AG04450 (cell line): ENCODE results near the gene TMEM151B. TPM values are rescaled to one million over a fixed set of nuclear protein-coding genes. Genes with fewer than 3 reads are reported as not detected.
"Not testable (repeated sequence)": the region's sequence is repeated elsewhere in the genome, so short reads cannot be mapped to it uniquely, and the experiment has no call there.

Source experiments
- CTCF ChIA-PET: fragments of 300-600, 350-600 bp; formaldehyde crosslinking; extraction: SDS; loops from one replicate; lab custom pipeline; 2022; ENCODE audit warnings: antibody characterized with exemption, inconsistent platforms; lab: Charles Lee
- POLR2A ChIA-PET: fragments of 350-600 bp; formaldehyde crosslinking; extraction: SDS; loops from one replicate; lab custom pipeline; 2021; ENCODE audit warnings: antibody characterized with exemption, inconsistent platforms; lab: Yijun Ruan, JAX
- DNase-seq: peaks from one replicate; pipeline ENCODE4 v3.0.0-alpha.2; 2011; ENCODE audit warnings: low read depth, low spot score
- H3K27ac ChIP-seq: one replicate; pipeline ENCODE4 v1.5.1; 2012; ENCODE audit warnings: low read depth, low read length, control low read depth
- H3K27me3 ChIP-seq: one replicate; pipeline ENCODE4 v1.6.0; 2012; ENCODE audit warnings: low read length; ENCODE audit not compliant: control insufficient read depth, insufficient read depth
- H3K4me3 ChIP-seq: 2 replicates; pipeline ENCODE4 v1.5.1; 2011; ENCODE audit warnings: mild to moderate bottlenecking, low read depth, low read length, control low read depth
- H3K9me3 ChIP-seq: 2 replicates; pipeline ENCODE4 v1.5.1; 2012; ENCODE audit warnings: low read length; ENCODE audit not compliant: control insufficient read depth, insufficient read depth
- polyA plus RNA-seq: library from polyadenylated mRNA; depleted of rRNA; stranded (reverse); fragments of >200 nt; gene quantifications from 2 replicates; pipeline ENCODE4 v1.2.3, GENCODE V29; 2011
- TF ChIP-seq, protein P1 (sequence below): IDR thresholded peaks from 2 replicates; pipeline ENCODE4 v1.5.1; 2011; ENCODE audit warnings: low read depth, low read length, control low read depth, inconsistent platforms

The TMEM151B gene
- polyA plus RNA-seq, 1 experiment, result not detected

DNA sequence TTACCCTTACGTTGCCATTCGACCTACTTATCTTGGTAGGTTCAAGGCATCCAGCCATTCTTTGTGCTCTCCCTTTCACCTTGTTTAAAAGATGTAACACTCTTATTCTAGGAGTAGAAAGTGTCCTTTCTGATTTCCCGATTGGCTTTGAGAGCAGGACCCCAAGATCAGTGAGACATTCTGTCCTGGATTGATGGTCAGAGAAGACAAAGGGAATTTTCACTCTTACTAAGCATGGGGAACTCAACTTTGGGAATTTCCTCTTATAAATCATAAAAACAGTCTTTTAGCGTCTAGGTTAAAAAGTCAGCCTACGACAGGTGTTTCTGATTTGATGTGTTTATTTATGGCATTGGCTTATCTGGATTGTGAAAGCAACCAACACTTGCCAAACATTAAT is 45.7 kb downstream of the TMEM151B start:
- H3K9me3 ChIP-seq, result no peaks in the 10 kb centered on the region
- DNase-seq, result no peak
- POLR2A ChIA-PET, result no interaction called here
- H3K27ac ChIP-seq, result no peak overlapping the region
- H3K4me3 ChIP-seq, result no peak overlapping the region
- TF ChIP-seq, protein P1, sequence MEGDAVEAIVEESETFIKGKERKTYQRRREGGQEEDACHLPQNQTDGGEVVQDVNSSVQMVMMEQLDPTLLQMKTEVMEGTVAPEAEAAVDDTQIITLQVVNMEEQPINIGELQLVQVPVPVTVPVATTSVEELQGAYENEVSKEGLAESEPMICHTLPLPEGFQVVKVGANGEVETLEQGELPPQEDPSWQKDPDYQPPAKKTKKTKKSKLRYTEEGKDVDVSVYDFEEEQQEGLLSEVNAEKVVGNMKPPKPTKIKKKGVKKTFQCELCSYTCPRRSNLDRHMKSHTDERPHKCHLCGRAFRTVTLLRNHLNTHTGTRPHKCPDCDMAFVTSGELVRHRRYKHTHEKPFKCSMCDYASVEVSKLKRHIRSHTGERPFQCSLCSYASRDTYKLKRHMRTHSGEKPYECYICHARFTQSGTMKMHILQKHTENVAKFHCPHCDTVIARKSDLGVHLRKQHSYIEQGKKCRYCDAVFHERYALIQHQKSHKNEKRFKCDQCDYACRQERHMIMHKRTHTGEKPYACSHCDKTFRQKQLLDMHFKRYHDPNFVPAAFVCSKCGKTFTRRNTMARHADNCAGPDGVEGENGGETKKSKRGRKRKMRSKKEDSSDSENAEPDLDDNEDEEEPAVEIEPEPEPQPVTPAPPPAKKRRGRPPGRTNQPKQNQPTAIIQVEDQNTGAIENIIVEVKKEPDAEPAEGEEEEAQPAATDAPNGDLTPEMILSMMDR, result no peak
- H3K27me3 ChIP-seq, result peaks cover 21% of the 10 kb centered on the region
- CTCF ChIA-PET, result no interaction called here

DNA sequence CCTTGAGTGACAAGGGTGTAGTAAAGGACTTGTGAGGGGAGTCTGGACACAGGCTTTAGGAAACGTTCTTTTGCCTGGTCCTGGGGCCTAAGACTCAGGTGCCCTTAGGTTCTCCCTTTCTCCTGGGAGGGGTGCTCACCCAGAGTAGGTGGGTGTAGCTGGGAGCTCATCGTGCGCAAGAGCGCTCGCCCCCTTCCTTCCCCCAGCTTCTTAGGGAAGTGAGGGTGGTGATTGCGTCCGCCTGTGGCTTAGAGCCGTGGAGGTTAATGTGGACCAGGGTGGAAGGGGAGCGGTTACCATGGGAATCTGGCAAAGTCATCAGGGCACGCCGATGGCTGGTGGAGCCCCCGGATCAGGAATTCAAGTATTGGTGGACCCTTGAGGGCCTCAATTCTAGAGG is 46.2 kb downstream of the TMEM151B start:
- Histone ChIP-seq H3K4me3 (no peak overlapping the region), H3K27me3 (peaks cover 27% of the 10 kb centered on the region), H3K9me3 (no peaks in the 10 kb centered on the region), H3K27ac (no peak overlapping the region)
- TF ChIP-seq, protein P1, result no peak
- ChIA-PET CTCF (no interaction called here), POLR2A (no interaction called here)
- no peak for DNase-seq

DNA sequence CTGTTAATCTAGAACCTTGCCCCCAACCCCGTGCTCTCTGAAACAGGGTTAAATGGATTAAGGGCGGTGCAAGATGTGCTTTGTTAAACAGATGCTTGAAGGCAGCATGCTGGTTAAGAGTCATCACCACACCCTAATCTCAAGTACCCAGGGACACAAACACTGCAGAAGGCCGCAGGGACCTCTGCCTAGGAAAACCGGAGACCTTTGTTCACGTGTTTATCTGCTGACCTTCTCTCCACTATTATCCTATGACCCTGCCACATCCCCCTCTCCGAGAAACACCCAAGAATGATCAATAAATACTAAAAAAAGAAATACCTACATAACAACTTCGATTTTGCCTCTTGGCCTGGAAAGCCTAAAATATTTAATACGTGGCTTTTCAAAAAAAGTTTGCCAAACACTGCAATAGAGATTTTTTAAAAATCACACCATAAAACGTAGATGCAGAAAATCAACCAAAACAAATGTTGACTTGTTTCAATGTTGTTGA is 46.9 kb downstream of the TMEM151B start:
- peaks cover 27% of the 10 kb centered on the region for H3K27me3 ChIP-seq
- DNase-seq, H3K27ac ChIP-seq, POLR2A ChIA-PET, CTCF ChIA-PET, H3K4me3 ChIP-seq, H3K9me3 ChIP-seq: not testable (repeated sequence)

DNA sequence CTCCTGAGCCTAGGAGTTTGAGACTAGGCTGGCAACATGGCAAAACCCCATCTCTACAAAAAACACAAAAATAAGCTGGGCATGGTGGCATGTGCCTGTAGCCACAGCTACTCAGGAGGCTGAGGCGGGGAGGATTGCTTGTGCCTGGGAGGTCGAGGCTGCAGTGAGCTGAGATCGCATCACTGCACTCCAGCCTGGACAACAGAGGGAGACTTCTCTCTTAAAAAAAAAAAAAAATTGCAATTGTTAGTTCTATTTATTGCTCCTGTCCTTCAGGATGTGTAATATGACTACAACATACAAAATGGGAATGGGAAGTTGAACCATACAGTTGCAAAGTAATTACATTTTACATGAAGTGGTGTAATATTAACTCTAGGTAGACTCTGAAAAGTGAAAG is 51.0 kb downstream of the TMEM151B start:
- no peak for DNase-seq
- ChIA-PET POLR2A (no interaction called here), CTCF (interaction anchor here (0.6 to 1.2 kb wide), 2 partner anchors 8 to 154 kb away, joined by 3 read pairs; partner anchors contain the start of gene AARS2)
- Histone ChIP-seq H3K27ac (no peak overlapping the region), H3K27me3 (peaks cover 26% of the 10 kb centered on the region), H3K4me3 (no peak overlapping the region), H3K9me3 (no peaks in the 10 kb centered on the region)
- TF ChIP-seq, protein P1, result no peak

DNA sequence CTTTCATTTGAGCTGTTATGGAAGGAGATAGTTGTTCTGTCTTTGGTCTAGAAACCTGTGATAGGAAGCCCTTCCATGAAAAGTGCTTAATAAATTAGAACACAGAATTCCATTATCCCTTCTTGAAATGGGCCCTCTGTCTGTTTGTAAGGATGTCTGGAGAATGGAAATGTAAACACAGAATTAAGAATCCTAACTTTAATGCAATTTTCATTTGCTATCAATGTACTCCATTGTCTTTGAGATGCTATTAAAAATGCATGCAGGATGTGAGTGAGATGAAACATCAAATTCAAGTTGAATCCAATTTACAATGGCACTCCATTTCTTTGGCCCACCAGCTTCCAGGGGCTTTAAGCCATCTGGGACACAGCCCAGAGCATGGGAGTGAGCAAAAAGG is 56.8 kb downstream of the TMEM151B start:
- Histone ChIP-seq H3K27me3 (peaks cover 32% of the 10 kb centered on the region), H3K9me3 (no peaks in the 10 kb centered on the region), H3K27ac (no peak overlapping the region), H3K4me3 (no peak overlapping the region)
- TF ChIP-seq, protein P1, result no peak
- POLR2A ChIA-PET, result no interaction called here
- CTCF ChIA-PET, result interaction anchor here (1.2 to 1.6 kb wide), 2 partner anchors 14 to 22 kb away, joined by 3 to 4 read pairs; partner anchors contain the start of gene AARS2
- no peak for DNase-seq
